Erythroblast (primary cell): ENCODE measurements around the gene OIT3.

Experiments used
- GATA1 ChIP-seq: IDR thresholded peaks from 2 replicates; pipeline ENCODE4 v1.6.1; 2011; ENCODE audit warnings: low read depth, mild to moderate bottlenecking, control low read depth, low read length, moderate library complexity
- POLR2A ChIP-seq: IDR thresholded peaks from 2 replicates; pipeline ENCODE4 v1.6.1; 2011; ENCODE audit warnings: mild to moderate bottlenecking, low read length

GRCh38 chr10:72851509-72851908, 42.0 kb upstream of the OIT3 start:
- TF ChIP-seq POLR2A (no peak), GATA1 (no peak)
